Neuronal stem cell (in vitro differentiated cells): ENCODE results near the gene VEZT. TPM values are rescaled to one million over a fixed set of nuclear protein-coding genes. Genes with fewer than 3 reads are reported as not detected.

Experiments
- DNase-seq: peaks from one replicate; pipeline ENCODE4 v3.0.0-alpha.2; 2013; ENCODE audit warnings: low spot score
- H2AFZ ChIP-seq: one replicate; pipeline ENCODE4 v1.6.1; 2013; ENCODE audit warnings: mild to moderate bottlenecking, low read length, inconsistent platforms
- H2AK5ac ChIP-seq: 2 replicates; pipeline ENCODE4 v1.6.1; 2013; ENCODE audit warnings: low read depth, mild to moderate bottlenecking, inconsistent platforms, low read length, moderate library complexity, mixed read lengths
- H2BK120ac ChIP-seq: 2 replicates; pipeline ENCODE4 v1.6.1; 2013; ENCODE audit warnings: low read depth, mild to moderate bottlenecking, inconsistent platforms, low read length, moderate library complexity, mixed read lengths
- H2BK12ac ChIP-seq: one replicate; pipeline ENCODE4 v1.6.1; 2013; ENCODE audit warnings: low read length, inconsistent platforms
- H2BK15ac ChIP-seq: 2 replicates; pipeline ENCODE4 v1.6.1; 2013; ENCODE audit warnings: mild to moderate bottlenecking, low read length, inconsistent platforms, mixed read lengths
- H2BK5ac ChIP-seq: one replicate; pipeline ENCODE4 v1.6.1; 2013; ENCODE audit warnings: inconsistent platforms, mild to moderate bottlenecking, low read length, moderate library complexity
- H3K14ac ChIP-seq: one replicate; pipeline ENCODE4 v1.6.1; 2013; ENCODE audit warnings: low read length, inconsistent platforms
- H3K18ac ChIP-seq: 2 replicates; pipeline ENCODE4 v1.6.1; 2013; ENCODE audit warnings: low read length, inconsistent platforms
- H3K23ac ChIP-seq: 2 replicates; pipeline ENCODE4 v1.6.1; 2013; ENCODE audit warnings: low read depth, mild to moderate bottlenecking, mixed read lengths, low read length, inconsistent platforms; ENCODE audit not compliant: poor library complexity
- H3K27ac ChIP-seq: replicated peaks from 3 replicates; pipeline ENCODE4 v1.5.1; 2013; ENCODE audit warnings: low read length, inconsistent platforms
- H3K27me3 ChIP-seq, 3 experiments: 2 replicates each; pipeline ENCODE4 v1.6.1; 2013; ENCODE audit warnings: low read length in 3 of 3, mild to moderate bottlenecking in 2 of 3, inconsistent platforms in 1 of 3, low read depth in 1 of 3, mixed read lengths in 1 of 3, moderate library complexity in 1 of 3; ENCODE audit not compliant: control insufficient read depth in 3 of 3, insufficient read depth in 3 of 3
- H3K36me3 ChIP-seq, 2 donors: replicated peaks in 1 of 2; 2 replicates each; pipeline ENCODE4 v1.6.1; 2013; ENCODE audit warnings: low read length in 2 of 2; ENCODE audit not compliant: control insufficient read depth in 2 of 2, insufficient read depth in 2 of 2
- H3K4ac ChIP-seq: 2 replicates; pipeline ENCODE4 v1.6.1; 2013; ENCODE audit warnings: inconsistent platforms, mild to moderate bottlenecking, low read length, moderate library complexity
- H3K4me1 ChIP-seq, 2 donors: 1 replicate in 1 of 2; 2 replicates in 1 of 2; pipeline ENCODE4 v1.6.1; 2013; ENCODE audit warnings: low read length in 2 of 2, low read depth in 1 of 2; ENCODE audit not compliant: control insufficient read depth in 2 of 2, insufficient read depth in 1 of 2
- H3K4me2 ChIP-seq: one replicate; pipeline ENCODE4 v1.6.1; 2013; ENCODE audit warnings: mild to moderate bottlenecking, low read length, inconsistent platforms; ENCODE audit not compliant: insufficient read depth, poor library complexity, severe bottlenecking
- H3K4me3 ChIP-seq, 2 donors: 2 replicates each; pipeline ENCODE4 v1.5.1; 2013; ENCODE audit warnings: low read length in 2 of 2, mild to moderate bottlenecking in 2 of 2, inconsistent platforms in 1 of 2, moderate library complexity in 1 of 2
- H3K79me1 ChIP-seq: one replicate; pipeline ENCODE4 v1.6.1; 2013; ENCODE audit warnings: low read depth, mild to moderate bottlenecking, inconsistent platforms, low read length, moderate library complexity
- H3K9ac ChIP-seq: one replicate; pipeline ENCODE4 v1.6.1; 2013; ENCODE audit warnings: mild to moderate bottlenecking, low read depth, low read length, inconsistent platforms; ENCODE audit not compliant: poor library complexity
- H3K9me3 ChIP-seq, 2 donors: replicated peaks in 1 of 2; 2 replicates each; pipeline versions ENCODE3 to v1.6.1; 2013; ENCODE audit warnings: low read length in 2 of 2, mild to moderate bottlenecking in 2 of 2, inconsistent platforms in 1 of 2, low read depth in 1 of 2, mixed read lengths in 1 of 2, moderate library complexity in 1 of 2; ENCODE audit not compliant: control insufficient read depth in 2 of 2, insufficient read depth in 1 of 2
- H4K8ac ChIP-seq: one replicate; pipeline ENCODE4 v1.6.1; 2013; ENCODE audit warnings: low read depth, mild to moderate bottlenecking, inconsistent platforms, low read length, moderate library complexity
- H4K91ac ChIP-seq: one replicate; pipeline ENCODE4 v1.6.1; 2013; ENCODE audit warnings: low read length, low read depth, mild to moderate bottlenecking, inconsistent platforms; ENCODE audit not compliant: poor library complexity
- WGBS, 2 donors: extraction: QIAGEN DNeasy Blood & Tissue Kit; methylation state at CpG; one replicate each; pipeline ENCODE4 v1.1.7; 2013; ENCODE audit warnings: missing lambda C conversion rate in 2 of 2, mixed read lengths in 1 of 2; ENCODE audit not compliant: insufficient read length in 2 of 2, insufficient replicate concordance in 1 of 2; ENCODE audit errors: extremely low coverage in 2 of 2; 5-methylcytosine and 5-hydroxymethylcytosine counted together
- small RNA-seq: library from polyadenylated mRNA; stranded (forward); fragments of <200 nt; extraction: miRNeasy Mini kit (QIAGEN cat#:217004); gene quantifications from one replicate; pipeline ENCODE3, GENCODE V24; 2013; ENCODE audit not compliant: insufficient read depth

VEZT gene

GRCh38 chr12:95349291-95349690 is 131.7 kb downstream of the VEZT start:
- Histone ChIP-seq H3K79me1 (no peaks in the 10 kb centered on the region), H4K91ac (no peak overlapping the region), H3K18ac (peak overlapping the region; percentile 71), H3K9me3 (peaks cover 0 to 2% of the 10 kb centered on the region in 2 donors), H3K14ac (peak overlapping the region; percentile 82), H3K9ac (no peak overlapping the region), H3K36me3 (no peaks in the 10 kb centered on the region), H4K8ac (no peak overlapping the region), H3K23ac (no peak overlapping the region), H3K27ac (no peak overlapping the region), H2AK5ac (no peak overlapping the region), H2BK12ac (no peak overlapping the region), H3K4me2 (no peak overlapping the region), H3K4me3 (no peak overlapping the region), H3K4me1 (peaks cover 0 to 1% of the 10 kb centered on the region in 2 donors), H2BK120ac (no peak overlapping the region), H2BK15ac (no peak overlapping the region), H3K27me3 (peaks cover 0 to 7% (median 0%) of the 10 kb centered on the region in 3 experiments), H2AFZ (no peak overlapping the region), H2BK5ac (peak overlapping the region; percentile 10), H3K4ac (no peak overlapping the region)
- WGBS, 2 donors: no CpG with 5 or more reads among the region's 7 CpGs
- no peak for DNase-seq

- H2BK12ac ChIP-seq: no peak overlapping the region
- no peak overlapping the region for H3K27ac ChIP-seq
- no peak overlapping the region for H3K4me2 ChIP-seq
- H2BK120ac ChIP-seq: no peak overlapping the region
- H3K9me3 ChIP-seq: no peaks in the 10 kb centered on the region
- H3K4ac ChIP-seq: no peak overlapping the region
- DNase-seq: no peak
- H2BK15ac ChIP-seq: no peak overlapping the region
- H2AK5ac ChIP-seq: no peak overlapping the region
- H4K8ac ChIP-seq: no peak overlapping the region
- no peak overlapping the region for H3K4me3 ChIP-seq
- no peak overlapping the region for H2BK5ac ChIP-seq
- H3K36me3 ChIP-seq: no peaks in the 10 kb centered on the region
- H3K18ac ChIP-seq: no peak overlapping the region
- no peak overlapping the region for H3K9ac ChIP-seq
- H3K4me1 ChIP-seq: no peaks in the 10 kb centered on the region
- peaks cover 0 to 7% (median 0%) of the 10 kb centered on the region in 3 experiments for H3K27me3 ChIP-seq
- no peak overlapping the region for H3K23ac ChIP-seq
- H4K91ac ChIP-seq: no peak overlapping the region
- H3K79me1 ChIP-seq: no peaks in the 10 kb centered on the region
- no CpG with 5 or more reads among the region's 6 CpGs for WGBS, 2 donors
- no peak overlapping the region for H3K14ac ChIP-seq
- no peak overlapping the region for H2AFZ ChIP-seq
Measured at GRCh38 chr12:95351748-95352147, 134.1 kb downstream of the VEZT start.

Small RNA genes lying within 50 kb of the gene (small RNA-seq; reads per million reads assigned to genes)
- 475 reads per million, percentile 98 among the genes with 10 or more reads in this experiment for gene MIR331
- gene MIR3685: 7.1 reads per million, percentile 39 among the genes with 10 or more reads in this experiment
- not detected for gene RF00019
- not detected for gene RNU6-808P
